ENCODE measurements around the gene RFX1.

The RFX1 gene

DNA sequence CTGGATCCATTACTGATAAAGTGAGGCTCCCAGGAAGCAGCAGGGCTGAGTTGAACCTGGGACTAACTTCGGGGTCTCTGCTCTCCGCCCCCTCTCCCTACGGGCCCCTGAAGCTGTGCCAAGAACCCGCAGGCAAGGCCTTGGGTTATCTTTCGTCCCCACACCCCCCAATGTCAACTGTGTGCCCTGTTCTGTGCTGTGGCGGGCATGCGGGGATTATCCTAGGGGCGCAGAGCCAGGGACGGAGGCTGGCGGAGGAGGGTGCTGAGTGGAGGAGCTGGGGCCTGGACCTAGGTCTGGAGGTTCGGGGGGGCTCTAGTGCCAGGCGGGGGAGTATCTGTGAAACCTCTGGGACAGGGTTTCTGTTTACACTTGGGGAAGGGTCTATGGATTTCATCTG is 26.4 kb downstream of the RFX1 start:
- TF ChIP-seq, protein P1, sequence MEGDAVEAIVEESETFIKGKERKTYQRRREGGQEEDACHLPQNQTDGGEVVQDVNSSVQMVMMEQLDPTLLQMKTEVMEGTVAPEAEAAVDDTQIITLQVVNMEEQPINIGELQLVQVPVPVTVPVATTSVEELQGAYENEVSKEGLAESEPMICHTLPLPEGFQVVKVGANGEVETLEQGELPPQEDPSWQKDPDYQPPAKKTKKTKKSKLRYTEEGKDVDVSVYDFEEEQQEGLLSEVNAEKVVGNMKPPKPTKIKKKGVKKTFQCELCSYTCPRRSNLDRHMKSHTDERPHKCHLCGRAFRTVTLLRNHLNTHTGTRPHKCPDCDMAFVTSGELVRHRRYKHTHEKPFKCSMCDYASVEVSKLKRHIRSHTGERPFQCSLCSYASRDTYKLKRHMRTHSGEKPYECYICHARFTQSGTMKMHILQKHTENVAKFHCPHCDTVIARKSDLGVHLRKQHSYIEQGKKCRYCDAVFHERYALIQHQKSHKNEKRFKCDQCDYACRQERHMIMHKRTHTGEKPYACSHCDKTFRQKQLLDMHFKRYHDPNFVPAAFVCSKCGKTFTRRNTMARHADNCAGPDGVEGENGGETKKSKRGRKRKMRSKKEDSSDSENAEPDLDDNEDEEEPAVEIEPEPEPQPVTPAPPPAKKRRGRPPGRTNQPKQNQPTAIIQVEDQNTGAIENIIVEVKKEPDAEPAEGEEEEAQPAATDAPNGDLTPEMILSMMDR (IDR thresholded peaks at IDR 0.05; ENCODE audit: borderline replicate concordance, control extremely low read depth, extremely low read depth, insufficient read depth, missing control alignments): no peak
- in situ Hi-C loops (cut with MboI; ENCODE audit: low sequenced_read_pairs, unreplicated experiment): no loop called here
- DNase-seq (ENCODE audit: low spot score): no peak

DNA sequence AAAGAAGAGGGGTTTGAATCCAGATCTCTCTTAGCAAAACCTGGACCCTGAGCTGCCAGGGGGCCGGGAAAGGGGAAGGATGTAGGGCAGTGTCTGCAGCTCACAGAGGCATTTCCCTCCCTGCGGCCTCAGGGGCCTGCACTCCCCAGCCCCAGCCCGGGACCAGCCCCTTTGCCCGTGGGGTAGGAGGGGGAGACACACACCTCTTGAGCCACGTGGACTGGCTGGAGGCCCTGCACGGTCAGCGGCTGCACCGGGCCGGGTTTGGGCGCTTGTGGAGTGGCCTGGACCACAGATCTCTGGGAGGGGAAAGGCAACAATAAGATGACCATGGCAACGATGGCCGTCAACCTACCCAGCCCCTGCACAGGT is 26.9 kb downstream of the RFX1 start:
- in situ Hi-C loops (cut with MboI; ENCODE audit: low sequenced_read_pairs, unreplicated experiment): no loop called here
- no peak for DNase-seq (ENCODE audit: low spot score)

DNA sequence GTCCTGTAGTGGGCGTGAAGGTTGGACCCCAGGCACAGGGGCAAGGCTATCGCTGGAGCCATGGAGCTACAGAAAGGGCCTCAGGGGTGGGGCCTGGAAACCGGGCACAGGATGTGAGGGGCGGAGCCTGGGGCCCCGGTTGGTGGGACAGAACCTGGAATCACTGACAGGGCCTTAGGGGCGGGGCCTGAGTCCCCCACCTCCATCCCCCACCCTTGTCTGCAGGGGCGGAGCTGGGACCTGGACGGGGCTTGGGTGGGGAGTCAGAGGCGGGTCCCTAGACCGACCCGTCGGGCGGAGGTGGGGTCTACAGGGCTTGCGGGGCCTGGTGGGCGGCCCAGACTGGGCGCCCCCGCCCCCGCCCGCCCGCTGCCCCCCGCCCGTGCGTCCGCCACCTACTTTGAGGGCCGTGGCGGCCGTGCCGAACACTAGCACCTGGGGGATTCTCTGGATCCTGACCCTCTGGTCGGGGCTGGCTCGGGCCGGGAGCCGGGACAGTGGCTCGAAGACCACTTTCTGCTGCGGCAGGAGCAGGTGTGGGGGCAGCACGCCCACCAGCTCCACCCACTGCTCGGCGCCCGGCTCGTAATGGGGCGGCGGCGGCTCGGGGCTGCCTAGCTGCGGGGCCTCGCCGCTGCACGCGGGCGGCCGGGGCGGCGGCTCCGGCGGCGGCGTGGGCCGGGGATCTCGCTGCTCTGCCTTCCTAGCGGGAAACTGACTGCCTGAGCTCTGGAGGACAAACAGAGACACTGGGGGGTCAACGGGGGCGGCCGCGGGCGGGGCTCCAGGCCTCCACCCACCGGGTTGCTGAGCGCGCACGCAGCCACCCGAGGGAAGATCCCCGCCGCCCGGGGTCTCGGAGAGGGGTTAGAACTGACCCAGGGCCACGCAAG is 27.5 kb downstream of the RFX1 start:
- TF ChIP-seq, protein P1 (IDR thresholded peaks at IDR 0.05; ENCODE audit: borderline replicate concordance, control extremely low read depth, extremely low read depth, insufficient read depth, missing control alignments): no peak
- in situ Hi-C loops (cut with MboI; ENCODE audit: low sequenced_read_pairs, unreplicated experiment): no loop called here
- DNase-seq (ENCODE audit: low spot score): no peak

More for the DNA sequence above, 26.9 kb downstream of the RFX1 start:
- TF ChIP-seq, protein P1 (IDR thresholded peaks at IDR 0.05; ENCODE audit: borderline replicate concordance, control extremely low read depth, extremely low read depth, insufficient read depth, missing control alignments): no peak

DNA sequence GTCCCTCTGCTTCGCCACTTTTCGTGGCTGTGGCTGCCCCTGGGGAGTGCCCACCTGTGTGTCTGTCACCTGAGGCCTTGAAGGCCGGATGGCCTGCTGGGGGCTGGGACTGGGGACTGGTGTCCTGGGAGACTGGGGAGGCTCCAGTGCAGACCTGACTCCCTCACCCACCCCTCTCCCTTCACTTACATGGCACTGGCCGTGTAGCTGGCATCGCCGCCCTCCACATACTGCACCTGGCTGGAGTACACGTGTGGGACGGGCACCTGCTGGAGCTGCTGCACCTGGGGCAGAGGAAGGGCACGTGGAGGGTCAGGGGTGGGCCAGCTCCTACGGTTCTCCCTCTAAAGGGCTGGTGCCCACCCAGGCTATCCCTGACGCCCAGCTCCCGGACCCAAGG is 28.3 kb downstream of the RFX1 start:
- TF ChIP-seq, protein P1 (IDR thresholded peaks at IDR 0.05; ENCODE audit: borderline replicate concordance, control extremely low read depth, extremely low read depth, insufficient read depth, missing control alignments): no peak
- DNase-seq (ENCODE audit: low spot score): no peak
- in situ Hi-C loops (cut with MboI; ENCODE audit: low sequenced_read_pairs, unreplicated experiment): no loop called here

DNA sequence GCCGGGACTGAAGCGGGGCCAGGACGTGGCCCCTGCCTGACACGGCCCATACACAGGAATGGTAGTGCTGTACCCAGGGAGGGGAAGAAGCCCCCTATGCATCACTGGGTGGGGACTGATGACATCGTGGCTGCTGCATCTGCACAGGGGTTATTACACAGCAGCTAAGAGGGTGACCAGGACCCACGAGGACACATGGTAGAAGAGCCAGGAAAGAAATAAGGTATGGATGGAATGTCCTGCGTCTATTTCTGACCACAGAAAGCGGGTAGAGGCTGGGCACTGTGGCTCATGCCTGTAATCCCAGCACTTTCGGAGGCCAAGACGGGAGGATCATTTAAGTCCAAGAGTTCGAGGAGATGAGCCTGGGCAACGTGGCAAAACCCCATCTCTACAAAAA is 29.7 kb downstream of the RFX1 start:
- no peak for DNase-seq (ENCODE audit: low spot score)
- in situ Hi-C loops (cut with MboI; ENCODE audit: low sequenced_read_pairs, unreplicated experiment): no loop called here
- TF ChIP-seq, protein P1 (IDR thresholded peaks at IDR 0.05; ENCODE audit: borderline replicate concordance, control extremely low read depth, extremely low read depth, insufficient read depth, missing control alignments): no peak

DNA sequence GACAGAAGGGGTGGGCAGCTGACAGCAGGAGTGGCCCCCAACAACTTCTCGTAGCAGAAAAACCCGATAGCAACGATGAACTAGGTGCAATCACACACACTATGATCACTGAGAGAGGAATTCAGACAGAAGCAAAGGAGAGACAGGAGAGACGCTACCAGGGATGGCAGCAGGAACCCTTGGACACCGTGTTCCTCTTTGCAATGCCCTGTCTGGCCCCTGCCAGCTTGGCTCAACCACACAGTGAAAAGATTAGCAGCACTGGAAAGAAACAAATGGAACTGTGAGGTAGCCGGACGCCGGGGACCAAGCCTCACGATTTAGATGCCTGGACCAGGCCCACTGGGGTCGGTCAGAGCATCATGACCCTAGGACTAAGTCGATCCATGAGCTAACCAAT is 30.2 kb downstream of the RFX1 start:
- DNase-seq (ENCODE audit: low spot score): no peak
- TF ChIP-seq, protein P1 (IDR thresholded peaks at IDR 0.05; ENCODE audit: borderline replicate concordance, control extremely low read depth, extremely low read depth, insufficient read depth, missing control alignments): no peak
- in situ Hi-C loops (cut with MboI; ENCODE audit: low sequenced_read_pairs, unreplicated experiment): no loop called here

All from GM13976 (cell line).